ENCODE data around the gene SH2D7.
"Not testable (repeated sequence)": the region's sequence is repeated elsewhere in the genome, so short reads cannot be mapped to it uniquely, and the experiment has no call there.

SH2D7 gene

GRCh38 chr15:78146425-78147154 lies 54.2 kb downstream of the SH2D7 start:
- no peaks in the 10 kb centered on the region for H3K27me3 Mint-ChIP-seq
- DNase-seq, result no peak
- H3K27ac Mint-ChIP-seq, result no peak overlapping the region
- no peak for ATAC-seq (replicated peaks)
- H3K4me1 Mint-ChIP-seq, result peaks cover 22 to 30% of the 10 kb centered on the region in 2 donors
- H3K9me3 Mint-ChIP-seq, result no peaks in the 10 kb centered on the region
- peaks cover 7 to 11% of the 10 kb centered on the region in 2 donors for H3K36me3 Mint-ChIP-seq
- H3K4me3 Mint-ChIP-seq, result no peak overlapping the region

- H3K27ac Mint-ChIP-seq, result peak overlapping the region; percentile 72
- peak overlapping the region; percentile 35 to 89 for H3K4me3 Mint-ChIP-seq
- H3K9me3 Mint-ChIP-seq, result no peaks in the 10 kb centered on the region
- peaks cover 7 to 11% of the 10 kb centered on the region in 2 donors for H3K36me3 Mint-ChIP-seq
- DNase-seq (no peak), ATAC-seq (replicated peaks) (no peak)
- no peaks in the 10 kb centered on the region for H3K27me3 Mint-ChIP-seq
- H3K4me1 Mint-ChIP-seq, result peaks cover 22 to 33% of the 10 kb centered on the region in 2 donors
Measured at GRCh38 chr15:78147566-78147965, 55.2 kb downstream of the SH2D7 start.

GRCh38 chr15:78148392-78149067 lies 56.2 kb downstream of the SH2D7 start:
- DNase-seq (no peak), ATAC-seq (replicated peaks) (peak; percentile 12 to 13)
- peak overlapping the region; percentile 89 to 94 for H3K4me3 Mint-ChIP-seq
- peaks cover 11 to 17% of the 10 kb centered on the region in 2 donors for H3K36me3 Mint-ChIP-seq
- peaks cover 25 to 42% of the 10 kb centered on the region in 2 donors for H3K4me1 Mint-ChIP-seq
- no peaks in the 10 kb centered on the region for H3K9me3 Mint-ChIP-seq
- no peaks in the 10 kb centered on the region for H3K27me3 Mint-ChIP-seq
- H3K27ac Mint-ChIP-seq, result peak overlapping the region; percentile 93

DNA sequence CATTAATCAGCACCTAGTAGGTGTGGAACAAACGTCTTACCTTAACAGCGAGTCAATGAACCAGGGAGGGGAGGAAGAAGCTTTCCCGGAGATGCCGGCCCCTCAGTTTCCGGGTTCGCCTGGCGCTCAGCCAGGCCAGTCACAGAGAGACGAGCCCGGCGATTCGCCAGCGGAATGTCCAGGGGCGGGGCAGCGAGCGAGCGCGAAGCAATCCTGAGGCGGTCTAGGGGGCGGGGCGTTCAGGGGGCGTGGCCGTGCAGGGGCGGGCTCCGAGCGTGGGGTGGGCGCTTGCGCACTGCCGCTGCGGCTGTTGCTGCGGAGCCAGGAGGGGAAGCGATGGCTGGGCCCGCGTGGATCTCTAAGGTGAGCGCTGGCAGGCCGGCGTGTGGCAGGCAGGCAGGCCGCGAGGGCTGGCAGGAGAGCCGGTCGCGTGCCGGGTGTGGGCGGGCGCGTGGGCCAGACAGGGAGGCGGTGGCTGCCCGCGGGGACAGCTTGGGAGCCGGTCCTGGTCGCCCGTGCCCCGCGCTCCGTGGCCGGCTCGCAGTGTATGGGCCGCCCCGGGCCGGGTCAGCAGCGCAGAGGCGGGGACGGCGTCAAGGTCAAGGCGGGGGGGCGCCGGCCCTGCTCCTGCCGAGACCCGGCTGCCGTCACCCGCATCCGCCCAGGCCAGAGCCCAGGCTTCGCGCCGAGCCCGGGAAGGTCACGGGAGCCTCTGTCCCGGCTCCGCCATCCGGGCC lies 56.9 kb downstream of the SH2D7 start, which contains the start of gene IDH3A:
IDH3A (plus strand) TSS at position 295 of the 737 bp plus-strand sequence; CDS start at position 337, 42 bp downstream.
- Mint-ChIP-seq H3K4me1 (peaks cover 25 to 42% of the 10 kb centered on the region in 2 donors), H3K4me3 (peak within 1 kb of the TSS; percentile 89 to 94), H3K9me3 (no peaks in the 10 kb centered on the region), H3K36me3 (peaks cover 11 to 17% of the 10 kb centered on the region in 2 donors), H3K27me3 (no peaks in the 10 kb centered on the region), H3K27ac (peak within 1 kb of the TSS; percentile 93)
- ATAC-seq (replicated peaks) (peak; percentile 91 to 96), DNase-seq (peak; percentile 96)

GRCh38 chr15:78149805-78150751 lies 57.7 kb downstream of the SH2D7 start:
- ATAC-seq (replicated peaks), result no peak
- Mint-ChIP-seq H3K9me3 (no peaks in the 10 kb centered on the region), H3K36me3 (peaks cover 11 to 17% of the 10 kb centered on the region in 2 donors), H3K4me3 (peak overlapping the region; percentile 89 to 94), H3K27me3 (no peaks in the 10 kb centered on the region), H3K4me1 (peaks cover 25 to 42% of the 10 kb centered on the region in 2 donors), H3K27ac (peak overlapping the region; percentile 93)
- DNase-seq, result no peak

DNA sequence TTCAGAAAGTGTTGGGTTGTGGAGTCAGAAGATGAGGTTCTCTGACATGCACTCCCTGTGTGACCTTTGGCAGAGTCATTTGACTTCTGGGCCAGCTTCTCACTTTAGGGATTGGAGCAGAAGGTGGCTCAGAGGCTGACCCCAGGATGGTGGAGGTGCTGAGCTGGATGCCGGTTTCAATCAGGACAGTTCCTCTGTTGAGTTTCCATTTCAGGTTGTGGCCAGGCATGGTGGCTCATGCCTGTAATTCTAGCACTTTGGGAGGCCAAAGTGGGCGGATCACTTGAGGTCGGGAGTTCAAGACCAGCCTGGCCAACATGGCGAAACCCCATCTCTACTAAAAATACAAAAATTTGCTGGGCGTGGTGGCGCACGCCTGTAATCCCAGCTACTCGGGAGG lies 58.7 kb downstream of the SH2D7 start:
- H3K4me3 Mint-ChIP-seq, result peak overlapping the region; percentile 6 to 21
- H3K9me3 Mint-ChIP-seq; ATAC-seq (replicated peaks); DNase-seq; H3K27me3 Mint-ChIP-seq: not testable (repeated sequence)
- H3K4me1 Mint-ChIP-seq, result peaks cover 27 to 42% of the 10 kb centered on the region in 2 donors
- H3K27ac Mint-ChIP-seq, result peak overlapping the region; percentile 20
- H3K36me3 Mint-ChIP-seq, result peaks cover 11 to 22% of the 10 kb centered on the region in 2 donors

Measured in stimulated activated naive B cell treated with anti-CD40 and anti-IgM and Interleukin-4, amounts not matched to agents 10 μg/mL and 1 μg/mL and 100 μg/mL, for 72 hours (primary cell).